Natural killer cell (primary cell): Measurements from ENCODE around the gene NXPH2. TPM values are rescaled to one million over a fixed set of nuclear protein-coding genes. Genes with fewer than 3 reads are reported as not detected.

ENCODE experiments used
- ATAC-seq, 3 donors: fragments of 150-1000 bp in 2 of 3; fragments of 200-7000 bp in 1 of 3; cut with Tn5 transposase; 1 replicate in 1 of 3; 2 replicates in 2 of 3; pipeline ENCODE4 v1.10.0; 2021; ENCODE audit warnings: mild to moderate bottlenecking in 2 of 3, moderate library complexity in 2 of 3
- DNase-seq, 2 donors: peaks; one replicate each; pipeline versions ENCODE4 v3.0.0 to v3.0.0-alpha.2; 2013 to 2021; ENCODE audit warnings: mixed read lengths in 1 of 2
- H3K27ac ChIP-seq: one replicate; pipeline ENCODE4 v1.5.1; 2013; ENCODE audit warnings: mild to moderate bottlenecking, low read length
- H3K27me3 ChIP-seq: one replicate; pipeline ENCODE4 v1.6.1; 2013; ENCODE audit warnings: low read length; ENCODE audit not compliant: control insufficient read depth, insufficient read depth
- H3K36me3 ChIP-seq: one replicate; pipeline ENCODE4 v1.6.1; 2013; ENCODE audit warnings: low read length; ENCODE audit not compliant: control insufficient read depth, insufficient read depth
- H3K4me1 ChIP-seq: one replicate; pipeline ENCODE4 v1.6.1; 2013; ENCODE audit warnings: low read length; ENCODE audit not compliant: control insufficient read depth, insufficient read depth
- H3K4me3 ChIP-seq: one replicate; pipeline ENCODE4 v1.5.1; 2013; ENCODE audit warnings: low read length
- H3K9me3 ChIP-seq: one replicate; pipeline ENCODE4 v1.6.1; 2013; ENCODE audit warnings: low read length; ENCODE audit not compliant: control insufficient read depth, insufficient read depth
- H3K27ac Mint-ChIP-seq, 2 donors: one replicate each; pipeline ENCODE4 v1.8.0; 2022; ENCODE audit warnings: mild to moderate bottlenecking in 2 of 2, mixed read lengths in 2 of 2, moderate library complexity in 1 of 2
- H3K27me3 Mint-ChIP-seq, 2 donors: one replicate each; pipeline ENCODE4 v1.8.0; 2022; ENCODE audit warnings: low read depth in 2 of 2, mixed read lengths in 2 of 2
- H3K36me3 Mint-ChIP-seq: one replicate; pipeline ENCODE4 v1.8.0; 2022; ENCODE audit warnings: mixed read lengths
- H3K4me1 Mint-ChIP-seq, 2 donors: one replicate each; pipeline ENCODE4 v1.8.0; 2022; ENCODE audit warnings: mixed read lengths in 2 of 2
- H3K4me3 Mint-ChIP-seq: one replicate; pipeline ENCODE4 v1.8.0; 2022; ENCODE audit warnings: mild to moderate bottlenecking, moderate library complexity, mixed read lengths
- H3K9me3 Mint-ChIP-seq, 2 donors: one replicate each; pipeline ENCODE4 v1.8.0; 2022; ENCODE audit warnings: mixed read lengths in 2 of 2
- CTCF ChIP-seq: fragments of 200-600 bp; IDR thresholded peaks from one replicate; pipeline ENCODE4 v1.8.0; 2022; ENCODE audit warnings: antibody characterized with exemption
- WGBS: methylation state at CpG from one replicate; pipeline ENCODE4 v1.1.7; 2013; ENCODE audit warnings: missing lambda C conversion rate; ENCODE audit not compliant: insufficient coverage; 5-methylcytosine and 5-hydroxymethylcytosine counted together
- intact Hi-C: fragments of 100-400 bp; cut with micrococcal nuclease; formaldehyde crosslinking; loops from one replicate; pipeline ENCODE4 v1.14.2; 2022
- total RNA-seq, 4 donors: library from RNA; stranded (reverse); fragments of 120-200 nt in 1 of 4; gene quantifications; one replicate each; pipeline versions ENCODE4 v1.2.3 to v1.2.4, GENCODE V29; 2013 to 2022

The NXPH2 gene
- total RNA-seq, 3 donors from 2014 or later (not counting 1 experiment from before 2014, with no cell fraction given), result not detected

GRCh38 chr2:138698428-138698827 is 81.8 kb downstream of the NXPH2 start:
- Histone ChIP-seq H3K27ac (no peak overlapping the region), H3K4me3 (no peak overlapping the region), H3K9me3 (no peaks in the 10 kb centered on the region), H3K36me3 (no peaks in the 10 kb centered on the region), H3K27me3 (no peaks in the 10 kb centered on the region), H3K4me1 (no peaks in the 10 kb centered on the region)
- Mint-ChIP-seq H3K4me1 (no peaks in the 10 kb centered on the region), H3K36me3 (no peaks in the 10 kb centered on the region), H3K27me3 (no peaks in the 10 kb centered on the region), H3K27ac (no peak overlapping the region), H3K9me3 (peaks cover 0 to 3% of the 10 kb centered on the region in 2 donors), H3K4me3 (no peak overlapping the region)
- ATAC-seq (no peak), DNase-seq (no peak)
- 90% methylated on average over 6 of the region's 6 CpGs for WGBS
- intact Hi-C loops, result no loop called here
- TF ChIP-seq CTCF, result no peak

- peaks cover 9 to 22% of the 10 kb centered on the region in 2 donors for H3K4me1 Mint-ChIP-seq
- DNase-seq, result no peak
- peaks cover 0 to 13% of the 10 kb centered on the region in 2 donors for H3K9me3 Mint-ChIP-seq
- no peaks in the 10 kb centered on the region for H3K36me3 Mint-ChIP-seq
- WGBS, result 95% methylated on average over 1 of the region's 1 CpG
- no peaks in the 10 kb centered on the region for H3K36me3 ChIP-seq
- no peaks in the 10 kb centered on the region for H3K9me3 ChIP-seq
- no peak for ATAC-seq
- H3K27me3 ChIP-seq, result no peaks in the 10 kb centered on the region
- H3K4me3 Mint-ChIP-seq, result no peak overlapping the region
- no peaks in the 10 kb centered on the region for H3K27me3 Mint-ChIP-seq
- peaks cover 4% of the 10 kb centered on the region for H3K4me1 ChIP-seq
- H3K4me3 ChIP-seq, result no peak overlapping the region
- intact Hi-C loops, result no loop called here
- H3K27ac Mint-ChIP-seq, result no peak overlapping the region
- no peak overlapping the region for H3K27ac ChIP-seq
- TF ChIP-seq CTCF, result no peak
These were observed 88.5 kb downstream of the NXPH2 start for GRCh38 chr2:138691667-138692066.

GRCh38 chr2:138689705-138690104 is 90.5 kb downstream of the NXPH2 start:
- no peaks in the 10 kb centered on the region for H3K27me3 ChIP-seq
- no peaks in the 10 kb centered on the region for H3K36me3 Mint-ChIP-seq
- peaks cover 9 to 22% of the 10 kb centered on the region in 2 donors for H3K4me1 Mint-ChIP-seq
- peak overlapping the region; percentile 1 to 47 for H3K27ac Mint-ChIP-seq
- H3K36me3 ChIP-seq, result no peaks in the 10 kb centered on the region
- H3K9me3 Mint-ChIP-seq, result peaks cover 0 to 10% of the 10 kb centered on the region in 2 donors
- H3K9me3 ChIP-seq, result no peaks in the 10 kb centered on the region
- no peak overlapping the region for H3K4me3 ChIP-seq
- TF ChIP-seq CTCF, result no peak
- 28% methylated on average over 4 of the region's 4 CpGs for WGBS
- H3K4me3 Mint-ChIP-seq, result no peak overlapping the region
- peaks cover 4% of the 10 kb centered on the region for H3K4me1 ChIP-seq
- peak in 2 of 3 donors; percentile 36 to 66 for ATAC-seq
- DNase-seq, result peak in 1 of 2 donors; percentile 2
- H3K27ac ChIP-seq, result no peak overlapping the region
- intact Hi-C loops, result no loop called here
- H3K27me3 Mint-ChIP-seq, result no peaks in the 10 kb centered on the region

GRCh38 chr2:138682163-138682562 is 98.0 kb downstream of the NXPH2 start:
- no peaks in the 10 kb centered on the region for H3K4me1 ChIP-seq
- no peak overlapping the region for H3K4me3 Mint-ChIP-seq
- DNase-seq (no peak), ATAC-seq (no peak)
- no peak overlapping the region for H3K4me3 ChIP-seq
- WGBS, result 100% methylated on average over 1 of the region's 2 CpGs
- no peak overlapping the region for H3K27ac ChIP-seq
- no peak overlapping the region for H3K27ac Mint-ChIP-seq
- no peaks in the 10 kb centered on the region for H3K4me1 Mint-ChIP-seq
- no peaks in the 10 kb centered on the region for H3K9me3 ChIP-seq
- H3K36me3 ChIP-seq, result no peaks in the 10 kb centered on the region
- H3K27me3 ChIP-seq, result no peaks in the 10 kb centered on the region
- no peak for TF ChIP-seq CTCF
- H3K36me3 Mint-ChIP-seq, result no peaks in the 10 kb centered on the region
- H3K9me3 Mint-ChIP-seq, result peaks cover 0 to 2% of the 10 kb centered on the region in 2 donors
- H3K27me3 Mint-ChIP-seq, result peaks cover 0 to 9% of the 10 kb centered on the region in 2 donors
- intact Hi-C loops, result no loop called here
